Neural cell (in vitro differentiated cells): ENCODE measurements around the gene ERC2. TPM values are rescaled to one million over a fixed set of nuclear protein-coding genes. Genes with fewer than 3 reads are reported as not detected.

Experiments
- H2AFZ ChIP-seq: fragments of 200-600, 300-800 bp; sonication (generic), shearing (Covaris generic); 2 replicates; pipeline ENCODE4 v1.6.0; 2014; ENCODE audit warnings: low read depth, mild to moderate bottlenecking, antibody characterized with exemption, low read length, moderate library complexity
- H3F3A ChIP-seq: fragments of 200-600 bp; shearing (Covaris generic); 2 replicates; pipeline ENCODE4 v1.6.1; 2016; ENCODE audit warnings: mild to moderate bottlenecking, moderate library complexity, mixed read lengths, antibody characterized with exemption, low read length; ENCODE audit not compliant: insufficient read depth, poor library complexity, severe bottlenecking
- H3K27ac ChIP-seq: fragments of 200-600, 300-800 bp; sonication (generic), shearing (Covaris generic); 2 replicates; pipeline ENCODE4 v1.5.1; 2014; ENCODE audit warnings: mild to moderate bottlenecking, low read length, moderate library complexity
- H3K27me3 ChIP-seq: fragments of 300-800, 200-600 bp; sonication (generic), shearing (Covaris generic); 2 replicates; pipeline ENCODE4 v1.6.0; 2014; ENCODE audit warnings: mild to moderate bottlenecking, low read depth, low read length, moderate library complexity; ENCODE audit not compliant: insufficient read depth
- H3K36me3 ChIP-seq: fragments of 300-800, 200-600 bp; sonication (generic), shearing (Covaris generic); 2 replicates; pipeline ENCODE4 v1.5.1; 2014; ENCODE audit warnings: mild to moderate bottlenecking, antibody characterized with exemption, low read length, moderate library complexity; ENCODE audit not compliant: insufficient read depth
- H3K4me2 ChIP-seq: fragments of 300-800, 200-600 bp; sonication (generic), shearing (Covaris generic); 2 replicates; pipeline ENCODE4 v1.6.0; 2014; ENCODE audit warnings: mild to moderate bottlenecking, low read length
- H3K4me3 ChIP-seq: fragments of 300-800, 200-600 bp; sonication (generic), shearing (Covaris generic); 2 replicates; pipeline ENCODE4 v1.5.1; 2014; ENCODE audit warnings: mild to moderate bottlenecking, low read length, moderate library complexity
- H3K79me2 ChIP-seq: fragments of 200-600 bp; shearing (Covaris generic); replicated peaks from 2 replicates; pipeline ENCODE4 v1.6.0; 2014; ENCODE audit warnings: mild to moderate bottlenecking, low read length, moderate library complexity; ENCODE audit not compliant: insufficient read depth
- H3K9ac ChIP-seq: fragments of 300-800, 200-600 bp; sonication (generic), shearing (Covaris generic); 2 replicates; pipeline ENCODE4 v1.6.1; 2016; ENCODE audit warnings: mild to moderate bottlenecking, low read length, mixed read lengths
- H3K9me2 ChIP-seq: fragments of 200-600 bp; shearing (Covaris generic); 2 replicates; pipeline ENCODE4 v1.6.1; 2016; ENCODE audit warnings: mild to moderate bottlenecking, low read length, mixed read lengths; ENCODE audit not compliant: insufficient read depth
- H3K9me3 ChIP-seq: fragments of 200-600, 300-800 bp; sonication (generic), shearing (Covaris generic); 2 replicates; pipeline ENCODE4 v1.6.1; 2016; ENCODE audit warnings: mild to moderate bottlenecking, mixed run types, low read length, moderate library complexity, mixed read lengths
- H4K20me1 ChIP-seq: fragments of 200-600 bp; shearing (Covaris generic); 2 replicates; pipeline ENCODE4 v1.6.1; 2016; ENCODE audit warnings: mild to moderate bottlenecking, mixed run types; ENCODE audit not compliant: insufficient read depth
- EP300 ChIP-seq: fragments of 450-650 bp; conservative IDR thresholded peaks from 2 replicates; pipeline ENCODE4 v1.6.1; 2014; ENCODE audit warnings: antibody characterized with exemption, mild to moderate bottlenecking, moderate library complexity; ENCODE audit not compliant: poor library complexity, severe bottlenecking
- EZH2 ChIP-seq: fragments of 200-600, 300-800 bp; shearing (Covaris generic), sonication (generic); IDR thresholded peaks from 2 replicates; pipeline ENCODE4 v1.6.1; 2014; ENCODE audit warnings: antibody characterized with exemption, low read length, borderline replicate concordance, mild to moderate bottlenecking; ENCODE audit not compliant: insufficient read depth, poor library complexity, severe bottlenecking
- MXI1 ChIP-seq: fragments of 450-650 bp; conservative IDR thresholded peaks from 2 replicates; pipeline ENCODE4 v1.6.1; 2014; ENCODE audit warnings: antibody characterized with exemption, mild to moderate bottlenecking; ENCODE audit not compliant: poor library complexity, severe bottlenecking
- POLR2AphosphoS5 ChIP-seq: IDR thresholded peaks from 2 replicates; pipeline ENCODE4 v1.6.1; 2012
- RAD21 ChIP-seq: fragments of 450-650 bp; conservative IDR thresholded peaks from 2 replicates; pipeline ENCODE4 v1.6.1; 2014; ENCODE audit warnings: antibody characterized with exemption, mild to moderate bottlenecking, moderate library complexity
- SMC3 ChIP-seq: fragments of 450-650 bp; conservative IDR thresholded peaks from 2 replicates; pipeline ENCODE4 v1.6.1; 2014; ENCODE audit warnings: antibody characterized with exemption, mild to moderate bottlenecking, moderate library complexity; ENCODE audit not compliant: poor library complexity
- TAF1 ChIP-seq: IDR thresholded peaks from 2 replicates; pipeline ENCODE4 v1.6.1; 2012; ENCODE audit warnings: low read depth
- polyA plus RNA-seq: library from polyadenylated mRNA; depleted of rRNA; stranded (reverse); fragments of >200 nt; gene quantifications from 2 replicates; pipeline ENCODE4 v1.2.3, GENCODE V29; 2014
- TF ChIP-seq, protein P1 (sequence below): fragments of 450-650 bp; IDR thresholded peaks from 2 replicates; pipeline ENCODE4 v1.5.1; 2014; ENCODE audit warnings: antibody characterized with exemption, mild to moderate bottlenecking, moderate library complexity; ENCODE audit not compliant: poor library complexity, severe bottlenecking
- TF ChIP-seq, protein P2 (sequence below): IDR thresholded peaks from 2 replicates; pipeline ENCODE4 v1.6.1; 2012; ENCODE audit warnings: borderline replicate concordance

The ERC2 gene
- polyA plus RNA-seq, 1 donor from 2014 or later, result 60.4 TPM

DNA sequence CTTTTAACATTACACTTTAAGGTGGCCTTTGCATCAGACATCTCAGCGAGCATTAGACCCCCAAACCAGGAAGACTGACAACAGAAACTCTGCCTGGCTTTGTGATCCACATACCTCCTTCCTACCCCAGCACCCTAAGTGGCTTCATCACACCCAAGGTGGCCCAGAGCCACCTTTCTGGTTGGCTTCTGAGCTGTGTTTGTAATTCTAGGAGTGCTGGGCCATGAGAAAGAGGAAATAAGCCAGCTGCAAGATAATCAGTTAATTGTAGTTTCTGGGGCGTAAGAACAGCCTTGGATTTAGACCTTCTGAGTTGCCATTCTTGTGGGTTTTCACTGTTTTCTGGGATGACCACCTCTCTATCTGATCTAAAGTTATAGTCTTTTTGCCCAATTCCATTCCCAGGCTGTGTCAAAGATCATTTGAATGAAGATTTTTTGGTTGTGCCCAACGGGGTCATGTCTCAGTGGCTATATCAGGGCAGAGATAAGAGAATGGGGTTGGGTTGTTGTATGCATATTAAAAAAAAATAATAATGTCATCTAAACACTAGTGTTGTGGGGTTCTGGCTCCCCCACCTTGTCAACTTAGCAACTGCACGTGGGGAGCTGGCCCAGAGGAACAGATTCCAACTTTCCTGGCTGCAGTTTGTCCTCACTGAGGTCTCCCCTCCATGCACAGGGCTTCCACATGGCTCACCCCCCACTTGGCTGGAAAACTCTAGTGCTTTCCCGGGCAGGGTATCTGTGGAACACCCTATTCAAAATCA lies 746.4 kb downstream of the ERC2 start:
- Histone ChIP-seq H3F3A (no peaks in the 10 kb centered on the region), H3K36me3 (no peaks in the 10 kb centered on the region), H3K4me3 (no peak overlapping the region), H2AFZ (no peak overlapping the region), H3K27ac (no peak overlapping the region), H3K4me2 (no peak overlapping the region), H3K79me2 (no peaks in the 10 kb centered on the region), H4K20me1 (no peaks in the 10 kb centered on the region), H3K9ac (no peak overlapping the region), H3K9me2 (no peaks in the 10 kb centered on the region), H3K27me3 (no peaks in the 10 kb centered on the region), H3K9me3 (no peaks in the 10 kb centered on the region)
- TF ChIP-seq MXI1 (no peak), EZH2 (no peak), SMC3 (no peak), RAD21 (no peak), POLR2AphosphoS5 (no peak), TAF1 (no peak)
- TF ChIP-seq, protein P1, sequence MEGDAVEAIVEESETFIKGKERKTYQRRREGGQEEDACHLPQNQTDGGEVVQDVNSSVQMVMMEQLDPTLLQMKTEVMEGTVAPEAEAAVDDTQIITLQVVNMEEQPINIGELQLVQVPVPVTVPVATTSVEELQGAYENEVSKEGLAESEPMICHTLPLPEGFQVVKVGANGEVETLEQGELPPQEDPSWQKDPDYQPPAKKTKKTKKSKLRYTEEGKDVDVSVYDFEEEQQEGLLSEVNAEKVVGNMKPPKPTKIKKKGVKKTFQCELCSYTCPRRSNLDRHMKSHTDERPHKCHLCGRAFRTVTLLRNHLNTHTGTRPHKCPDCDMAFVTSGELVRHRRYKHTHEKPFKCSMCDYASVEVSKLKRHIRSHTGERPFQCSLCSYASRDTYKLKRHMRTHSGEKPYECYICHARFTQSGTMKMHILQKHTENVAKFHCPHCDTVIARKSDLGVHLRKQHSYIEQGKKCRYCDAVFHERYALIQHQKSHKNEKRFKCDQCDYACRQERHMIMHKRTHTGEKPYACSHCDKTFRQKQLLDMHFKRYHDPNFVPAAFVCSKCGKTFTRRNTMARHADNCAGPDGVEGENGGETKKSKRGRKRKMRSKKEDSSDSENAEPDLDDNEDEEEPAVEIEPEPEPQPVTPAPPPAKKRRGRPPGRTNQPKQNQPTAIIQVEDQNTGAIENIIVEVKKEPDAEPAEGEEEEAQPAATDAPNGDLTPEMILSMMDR, result no peak
- TF ChIP-seq, protein P2, sequence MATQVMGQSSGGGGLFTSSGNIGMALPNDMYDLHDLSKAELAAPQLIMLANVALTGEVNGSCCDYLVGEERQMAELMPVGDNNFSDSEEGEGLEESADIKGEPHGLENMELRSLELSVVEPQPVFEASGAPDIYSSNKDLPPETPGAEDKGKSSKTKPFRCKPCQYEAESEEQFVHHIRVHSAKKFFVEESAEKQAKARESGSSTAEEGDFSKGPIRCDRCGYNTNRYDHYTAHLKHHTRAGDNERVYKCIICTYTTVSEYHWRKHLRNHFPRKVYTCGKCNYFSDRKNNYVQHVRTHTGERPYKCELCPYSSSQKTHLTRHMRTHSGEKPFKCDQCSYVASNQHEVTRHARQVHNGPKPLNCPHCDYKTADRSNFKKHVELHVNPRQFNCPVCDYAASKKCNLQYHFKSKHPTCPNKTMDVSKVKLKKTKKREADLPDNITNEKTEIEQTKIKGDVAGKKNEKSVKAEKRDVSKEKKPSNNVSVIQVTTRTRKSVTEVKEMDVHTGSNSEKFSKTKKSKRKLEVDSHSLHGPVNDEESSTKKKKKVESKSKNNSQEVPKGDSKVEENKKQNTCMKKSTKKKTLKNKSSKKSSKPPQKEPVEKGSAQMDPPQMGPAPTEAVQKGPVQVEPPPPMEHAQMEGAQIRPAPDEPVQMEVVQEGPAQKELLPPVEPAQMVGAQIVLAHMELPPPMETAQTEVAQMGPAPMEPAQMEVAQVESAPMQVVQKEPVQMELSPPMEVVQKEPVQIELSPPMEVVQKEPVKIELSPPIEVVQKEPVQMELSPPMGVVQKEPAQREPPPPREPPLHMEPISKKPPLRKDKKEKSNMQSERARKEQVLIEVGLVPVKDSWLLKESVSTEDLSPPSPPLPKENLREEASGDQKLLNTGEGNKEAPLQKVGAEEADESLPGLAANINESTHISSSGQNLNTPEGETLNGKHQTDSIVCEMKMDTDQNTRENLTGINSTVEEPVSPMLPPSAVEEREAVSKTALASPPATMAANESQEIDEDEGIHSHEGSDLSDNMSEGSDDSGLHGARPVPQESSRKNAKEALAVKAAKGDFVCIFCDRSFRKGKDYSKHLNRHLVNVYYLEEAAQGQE, result no peak

DNA sequence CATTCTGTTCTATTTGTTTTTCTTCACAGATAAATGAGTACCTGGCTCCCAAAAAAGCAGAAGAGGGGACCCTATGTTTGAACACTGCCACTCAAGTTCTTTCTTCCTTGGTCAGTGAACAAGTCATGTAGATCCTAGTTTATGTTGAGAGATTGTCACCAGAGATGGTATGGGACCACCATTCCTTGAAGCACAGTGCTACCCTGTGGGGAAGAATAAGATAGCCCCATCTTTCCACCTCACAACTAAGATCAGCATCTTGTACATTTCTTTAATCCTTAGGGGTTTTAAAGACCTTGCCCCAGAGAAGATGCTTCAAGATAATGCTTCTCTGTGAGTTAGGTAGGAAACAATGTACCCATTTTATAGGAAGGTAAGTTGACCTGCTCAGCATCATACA lies 747.7 kb downstream of the ERC2 start:
- Histone ChIP-seq H3F3A (no peaks in the 10 kb centered on the region), H2AFZ (no peak overlapping the region), H3K27me3 (no peaks in the 10 kb centered on the region), H3K9me2 (no peaks in the 10 kb centered on the region), H3K4me3 (no peak overlapping the region), H3K9me3 (no peaks in the 10 kb centered on the region), H3K9ac (no peak overlapping the region), H4K20me1 (no peaks in the 10 kb centered on the region), H3K27ac (no peak overlapping the region), H3K79me2 (no peaks in the 10 kb centered on the region), H3K4me2 (no peak overlapping the region), H3K36me3 (no peaks in the 10 kb centered on the region)
- no peak for TF ChIP-seq MXI1
- no peak for TF ChIP-seq EZH2
- TF ChIP-seq EP300, result no peak
- no peak for TF ChIP-seq SMC3
- no peak for TF ChIP-seq POLR2AphosphoS5
- no peak for TF ChIP-seq TAF1
- TF ChIP-seq, protein P2, result no peak
- TF ChIP-seq RAD21, result no peak
- TF ChIP-seq, protein P1, result no peak
